ENCODE measurements around the gene ADGRF4. TPM values are rescaled to one million over a fixed set of nuclear protein-coding genes. Genes with fewer than 3 reads are reported as not detected.

Gene ADGRF4
- polyA plus RNA-seq, 3 donors: 0.12 to 0.13 TPM; not detected in 1

GRCh38 chr6:47681201-47681990 lies 17.0 kb upstream of the ADGRF4 start:
- DNase-seq (ENCODE audit: low read depth in 3 of 3, low spot score in 2 of 3): no peak

- DNase-seq (ENCODE audit: low read depth in 3 of 3, low spot score in 2 of 3): no peak
Measured at GRCh38 chr6:47686411-47686810, 12.0 kb upstream of the ADGRF4 start.

DNA sequence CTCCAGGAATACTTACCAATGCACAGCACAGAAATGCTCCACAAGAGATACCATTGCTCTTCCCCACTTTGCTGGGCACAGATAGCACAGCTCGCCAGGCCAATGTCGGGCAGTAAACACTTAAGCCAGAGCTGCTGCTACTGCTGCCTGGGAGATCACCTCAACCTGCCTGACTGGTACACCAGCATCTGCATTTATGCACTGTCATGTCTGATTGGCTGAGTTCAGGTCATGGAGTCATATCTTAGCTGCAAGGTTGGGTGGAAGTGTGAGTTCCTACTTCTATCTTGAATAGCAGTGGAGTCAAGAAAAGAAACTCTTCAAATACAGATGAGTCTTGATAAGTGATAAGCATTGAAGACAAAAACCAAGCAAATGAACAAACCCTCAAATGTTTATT lies 10.9 kb upstream of the ADGRF4 start:
- DNase-seq (ENCODE audit: low read depth in 3 of 3, low spot score in 2 of 3): no peak

GRCh38 chr6:47690214-47690613 lies 8.2 kb upstream of the ADGRF4 start:
- DNase-seq (ENCODE audit: low read depth in 3 of 3, low spot score in 2 of 3): no peak

DNA sequence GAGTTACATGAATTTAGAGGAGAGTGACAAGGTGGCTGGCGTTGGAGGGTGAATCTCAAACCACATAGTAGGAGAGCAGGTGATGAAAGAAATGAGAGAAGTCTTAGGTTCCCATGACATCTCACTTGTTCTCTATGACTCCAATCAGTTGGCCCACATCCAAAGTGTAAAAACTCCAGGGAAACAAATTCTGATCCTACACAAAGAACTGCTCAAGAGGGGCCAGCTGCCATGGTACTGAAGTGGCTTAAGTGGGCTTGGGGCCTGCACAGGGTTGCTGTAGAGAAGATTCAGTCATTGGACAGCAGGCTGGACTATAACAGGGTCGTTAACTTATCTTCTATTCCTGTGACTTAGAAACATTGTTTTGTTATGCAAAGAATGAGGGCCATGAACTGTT lies 7.6 kb upstream of the ADGRF4 start:
- no peak for DNase-seq (ENCODE audit: low read depth in 3 of 3, low spot score in 2 of 3)

DNA sequence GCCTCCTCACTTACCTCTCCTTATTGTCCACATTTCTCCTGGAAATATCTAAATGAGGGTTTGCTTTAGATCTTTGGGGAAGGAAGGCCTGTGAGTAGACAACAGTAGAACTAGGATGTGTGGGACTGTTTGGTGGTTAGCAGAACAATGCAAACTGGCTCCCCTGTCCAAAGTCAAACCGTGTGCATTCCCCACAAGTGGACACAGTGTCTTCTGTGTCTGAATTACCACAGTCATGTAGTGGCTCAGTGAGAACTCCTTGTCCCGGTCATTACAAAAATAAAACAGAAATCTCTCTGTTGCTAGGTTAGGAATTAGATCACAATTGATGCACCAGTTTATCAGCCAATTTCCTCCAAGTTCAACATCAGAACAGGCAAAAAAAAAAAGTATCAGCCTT lies 455 bp upstream of the ADGRF4 start:
- DNase-seq (ENCODE audit: low read depth in 3 of 3, low spot score in 2 of 3): no peak

- DNase-seq (ENCODE audit: low read depth in 3 of 3, low spot score in 2 of 3): no peak
Measured at GRCh38 chr6:47700053-47700452, 1.7 kb downstream of the ADGRF4 start.

DNA sequence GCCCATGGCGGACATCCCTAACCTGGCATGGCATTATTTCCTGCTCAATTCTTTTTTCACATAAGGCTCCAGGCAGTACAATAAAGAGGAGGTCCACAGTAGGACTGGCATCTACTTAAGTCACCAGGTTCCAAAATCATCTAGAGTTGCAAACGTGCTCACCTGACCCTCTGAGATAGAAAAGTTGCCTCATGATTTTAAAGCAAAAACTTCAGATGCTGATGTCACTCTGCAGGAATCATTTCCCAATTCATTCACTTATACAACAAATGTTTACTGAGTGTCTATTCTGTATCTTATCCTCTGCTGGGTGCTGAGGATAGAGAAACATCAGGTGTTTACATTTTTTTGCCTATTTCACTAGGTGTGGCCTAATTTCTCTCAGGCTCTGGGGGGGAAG lies 2.2 kb downstream of the ADGRF4 start:
- DNase-seq (ENCODE audit: low read depth in 3 of 3, low spot score in 2 of 3): no peak

GRCh38 chr6:47701363-47701762 lies 3.0 kb downstream of the ADGRF4 start:
- no peak for DNase-seq (ENCODE audit: low read depth in 3 of 3, low spot score in 2 of 3)

DNA sequence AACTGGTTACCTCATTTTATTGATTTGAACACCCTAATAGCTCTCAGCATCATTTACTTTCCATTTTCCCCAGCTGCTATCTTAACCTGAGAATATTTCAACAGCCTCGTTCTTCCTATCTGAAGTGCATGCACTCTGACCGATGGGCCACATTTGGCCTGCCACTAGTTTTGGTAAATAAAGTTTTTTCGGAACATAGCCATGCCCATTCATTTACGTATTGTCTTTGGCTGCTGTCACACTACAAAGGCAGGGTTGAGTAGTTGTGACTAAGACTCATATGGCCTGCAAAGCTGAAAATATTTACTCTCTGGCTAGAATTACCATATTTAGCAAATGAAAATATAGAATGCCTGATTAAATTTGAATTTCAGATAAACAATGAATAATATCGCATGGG lies 10.8 kb downstream of the ADGRF4 start:
- DNase-seq (ENCODE audit: low read depth in 3 of 3, low spot score in 2 of 3): no peak

- DNase-seq (ENCODE audit: low read depth in 3 of 3, low spot score in 2 of 3): no peak
Measured at GRCh38 chr6:47710295-47710694, 11.9 kb downstream of the ADGRF4 start.

GRCh38 chr6:47713200-47713599 lies 14.8 kb downstream of the ADGRF4 start:
- DNase-seq (ENCODE audit: low read depth in 3 of 3, low spot score in 2 of 3): no peak

- no peak for DNase-seq (ENCODE audit: low read depth in 3 of 3, low spot score in 2 of 3)
Measured at GRCh38 chr6:47714802-47715201, 16.4 kb downstream of the ADGRF4 start.

- DNase-seq (ENCODE audit: low read depth in 3 of 3, low spot score in 2 of 3): no peak
Measured at GRCh38 chr6:47715782-47716181, 17.4 kb downstream of the ADGRF4 start.

- no peak for DNase-seq (ENCODE audit: low read depth in 3 of 3, low spot score in 2 of 3)
Measured at GRCh38 chr6:47716207-47716606, 17.8 kb downstream of the ADGRF4 start.

DNA sequence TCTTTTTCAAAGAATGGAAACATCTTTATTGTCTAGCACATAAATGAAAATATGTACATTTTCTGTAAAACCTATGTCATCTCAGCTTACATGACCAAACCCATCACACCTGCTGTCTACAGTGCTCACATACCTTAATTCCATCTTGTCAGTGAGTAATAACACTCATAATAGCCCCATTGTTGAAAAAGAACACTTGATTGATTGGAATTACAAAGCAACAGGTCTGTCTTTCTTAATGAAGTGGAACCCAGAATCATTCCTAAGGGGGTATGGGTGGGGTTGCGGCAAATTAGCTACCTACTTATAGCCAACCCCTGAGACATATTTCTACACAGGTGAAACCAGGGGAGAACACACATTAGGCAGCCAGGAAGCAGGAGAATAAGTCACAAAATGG lies 20.2 kb downstream of the ADGRF4 start:
- no peak for DNase-seq (ENCODE audit: low read depth in 3 of 3, low spot score in 2 of 3)

DNA sequence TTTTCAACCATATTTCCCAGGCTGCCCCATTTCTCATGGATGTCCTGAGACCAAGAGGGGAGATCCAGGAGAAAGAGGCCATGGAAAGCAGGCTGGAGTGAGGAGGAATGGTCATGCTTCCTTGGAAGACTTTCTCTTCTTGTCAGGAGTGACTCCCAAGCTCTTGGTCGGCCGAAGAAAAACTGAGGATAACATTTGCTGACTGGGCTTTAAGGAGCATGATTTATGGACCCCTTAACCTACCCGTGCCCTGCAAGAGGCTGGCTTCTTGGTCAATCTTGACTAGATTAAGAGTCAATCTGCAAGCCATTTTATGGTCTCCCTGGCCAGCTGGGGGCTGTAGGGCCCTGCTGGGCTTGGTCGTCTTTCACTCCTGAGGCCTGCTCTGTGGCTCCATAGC lies 22.8 kb downstream of the ADGRF4 start:
- no peak for DNase-seq (ENCODE audit: low read depth in 3 of 3, low spot score in 2 of 3)

DNA sequence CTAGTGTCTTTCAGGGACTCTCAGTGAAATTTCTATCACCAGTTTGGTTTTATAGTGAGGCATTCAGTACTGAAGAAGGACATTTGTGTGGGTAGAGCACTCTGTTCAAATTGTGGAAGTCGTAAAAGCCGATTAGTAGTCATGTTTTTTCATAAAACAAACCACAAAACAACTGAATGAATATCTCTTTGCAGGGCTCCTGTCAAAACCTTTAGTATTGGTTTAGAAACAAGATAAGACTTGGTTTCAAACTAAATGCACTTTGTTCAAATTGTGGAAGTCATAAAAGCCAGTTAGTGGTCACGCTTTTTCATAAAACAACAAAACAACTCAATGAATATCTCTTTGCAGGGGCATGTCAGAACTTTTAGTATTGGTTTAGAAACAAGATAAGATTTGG lies 23.8 kb downstream of the ADGRF4 start:
- peak in 2 of 3 donors; percentile 10 to 14 for DNase-seq (ENCODE audit: low read depth in 3 of 3, low spot score in 2 of 3)

DNA sequence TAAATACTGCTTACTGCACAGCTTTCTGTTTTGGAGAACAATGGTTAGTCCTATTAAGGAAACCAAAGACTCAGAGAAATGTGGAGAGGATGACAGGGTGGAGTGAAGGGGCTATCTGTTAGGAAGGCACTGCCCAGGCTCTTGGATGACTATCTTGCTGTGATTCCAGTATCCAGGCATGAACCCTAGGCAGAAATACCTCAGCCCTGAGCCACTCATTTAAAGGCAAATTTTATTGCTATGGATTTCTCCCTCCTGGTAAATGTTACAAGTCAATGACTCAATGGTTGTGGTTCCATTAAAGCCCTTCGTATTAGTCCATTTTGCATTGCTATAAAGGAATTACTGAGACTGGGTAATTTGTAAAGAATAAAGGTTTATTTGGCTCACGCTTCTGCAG lies 25.9 kb downstream of the ADGRF4 start:
- DNase-seq (ENCODE audit: low read depth in 3 of 3, low spot score in 2 of 3): no peak

DNA sequence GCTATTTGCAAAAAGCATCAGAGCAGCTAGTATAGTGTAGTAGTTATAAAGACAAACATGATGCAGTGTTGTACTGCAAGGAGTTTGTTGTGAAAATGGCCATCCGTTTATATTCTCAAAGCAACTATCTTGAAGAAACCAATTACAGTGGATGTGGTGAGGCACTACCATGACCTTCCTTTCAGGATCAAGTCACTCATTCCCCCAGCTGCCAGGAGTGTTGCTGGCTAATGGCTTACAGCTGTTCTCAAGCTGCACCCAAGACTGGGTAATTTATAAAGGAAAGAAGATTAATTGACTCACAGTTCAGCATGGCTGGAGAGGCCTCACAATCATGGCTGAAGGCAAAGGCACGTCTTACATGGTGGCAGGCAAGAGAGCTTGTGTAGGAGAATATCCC lies 29.0 kb downstream of the ADGRF4 start:
- no peak for DNase-seq (ENCODE audit: low read depth in 3 of 3, low spot score in 2 of 3)

GRCh38 chr6:47729019-47729418 lies 30.6 kb downstream of the ADGRF4 start:
- DNase-seq (ENCODE audit: low read depth in 3 of 3, low spot score in 2 of 3): no peak

DNA sequence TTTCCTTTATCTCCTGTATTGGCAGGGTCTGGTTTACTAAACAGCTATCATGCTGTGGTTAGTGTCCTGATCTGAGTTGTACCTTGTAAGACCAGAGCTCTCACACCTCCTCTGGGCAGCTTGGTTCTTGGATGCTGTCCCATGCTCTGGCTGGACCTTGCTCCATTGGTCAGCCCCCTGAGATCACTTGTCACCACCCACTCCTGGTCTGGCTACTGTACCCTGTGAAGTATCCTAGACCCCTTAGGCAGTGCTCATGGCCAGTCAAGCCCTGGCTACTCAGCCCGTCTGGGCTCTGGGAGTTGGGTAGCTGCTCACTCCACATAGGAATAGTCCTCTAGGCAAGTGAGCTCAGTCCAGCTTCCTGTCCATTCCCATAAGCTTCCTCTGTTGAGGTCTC lies 31.1 kb downstream of the ADGRF4 start:
- DNase-seq (ENCODE audit: low read depth in 3 of 3, low spot score in 2 of 3): no peak
